Gastrocnemius medialis (tissue), 4 donors: ENCODE measurements around the gene MYO16.
"Not testable (repeated sequence)": the region's sequence is repeated elsewhere in the genome, so short reads cannot be mapped to it uniquely, and the experiment has no call there.

Experiments
- POLR2A ChIP-seq, 2 donors: fragments of 450-650 bp; IDR thresholded peaks; one replicate each; pipeline ENCODE4 v1.6.1; 2017; ENCODE audit warnings: antibody characterized with exemption in 2 of 2, mild to moderate bottlenecking in 2 of 2, moderate library complexity in 2 of 2
- TF ChIP-seq, protein P1 (sequence below), 5 experiments: fragments of 450-650 bp in 3 of 5; fragments of 200-600 bp in 2 of 5; sonication (generic) in 2 of 5; IDR thresholded peaks in 4 of 5; conservative IDR thresholded peaks in 1 of 5; 1 replicate in 4 of 5; 2 replicates in 1 of 5; pipeline ENCODE4 v1.5.1; 2016 to 2019; ENCODE audit warnings: antibody characterized with exemption in 5 of 5, mild to moderate bottlenecking in 3 of 5, moderate library complexity in 3 of 5

- TF ChIP-seq, protein P1, sequence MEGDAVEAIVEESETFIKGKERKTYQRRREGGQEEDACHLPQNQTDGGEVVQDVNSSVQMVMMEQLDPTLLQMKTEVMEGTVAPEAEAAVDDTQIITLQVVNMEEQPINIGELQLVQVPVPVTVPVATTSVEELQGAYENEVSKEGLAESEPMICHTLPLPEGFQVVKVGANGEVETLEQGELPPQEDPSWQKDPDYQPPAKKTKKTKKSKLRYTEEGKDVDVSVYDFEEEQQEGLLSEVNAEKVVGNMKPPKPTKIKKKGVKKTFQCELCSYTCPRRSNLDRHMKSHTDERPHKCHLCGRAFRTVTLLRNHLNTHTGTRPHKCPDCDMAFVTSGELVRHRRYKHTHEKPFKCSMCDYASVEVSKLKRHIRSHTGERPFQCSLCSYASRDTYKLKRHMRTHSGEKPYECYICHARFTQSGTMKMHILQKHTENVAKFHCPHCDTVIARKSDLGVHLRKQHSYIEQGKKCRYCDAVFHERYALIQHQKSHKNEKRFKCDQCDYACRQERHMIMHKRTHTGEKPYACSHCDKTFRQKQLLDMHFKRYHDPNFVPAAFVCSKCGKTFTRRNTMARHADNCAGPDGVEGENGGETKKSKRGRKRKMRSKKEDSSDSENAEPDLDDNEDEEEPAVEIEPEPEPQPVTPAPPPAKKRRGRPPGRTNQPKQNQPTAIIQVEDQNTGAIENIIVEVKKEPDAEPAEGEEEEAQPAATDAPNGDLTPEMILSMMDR (IDR thresholded peaks at IDR 0.05 in 4 of 5, conservative IDR thresholded peaks at IDR 0.05 in 1 of 5): not testable (repeated sequence)
- not testable (repeated sequence) for TF ChIP-seq POLR2A (IDR thresholded peaks at IDR 0.05)
Observed at GRCh38 chr13:109217510-109217909, 588.1 kb downstream of the MYO16 start.
